WERI-Rb-1 (cell line): ENCODE data around the gene OR4C46.
"Not testable (repeated sequence)": the region's sequence is repeated elsewhere in the genome, so short reads cannot be mapped to it uniquely, and the experiment has no call there.

Experiments used
- DNase-seq: peaks from one replicate; pipeline ENCODE4 v3.0.0-alpha.2; 2020
- H3K27ac ChIP-seq: fragments of 250-450 bp; sonication (Bioruptor Pico); 2 replicates; pipeline ENCODE4 v1.5.1; 2020; ENCODE audit warnings: mild to moderate bottlenecking, moderate library complexity
- H3K27me3 ChIP-seq: fragments of 250-450 bp; sonication (Bioruptor Pico); 2 replicates; pipeline ENCODE4 v1.5.1; 2021; ENCODE audit warnings: mild to moderate bottlenecking, low read depth, moderate library complexity; ENCODE audit not compliant: insufficient read depth, severe bottlenecking
- H3K36me3 ChIP-seq: fragments of 250-450 bp; sonication (Bioruptor Pico); 2 replicates; pipeline ENCODE4 v1.5.1; 2020; ENCODE audit warnings: mild to moderate bottlenecking, moderate library complexity
- H3K4me3 ChIP-seq: 2 replicates; pipeline ENCODE4 v1.5.1; 2011; ENCODE audit warnings: low read depth, mild to moderate bottlenecking, control low read depth, low read length
- H3K9me3 ChIP-seq: fragments of 250-450 bp; sonication (Bioruptor Pico); 2 replicates; pipeline ENCODE4 v1.5.1; 2021; ENCODE audit warnings: mild to moderate bottlenecking, moderate library complexity; ENCODE audit not compliant: severe bottlenecking
- TF ChIP-seq, protein P1 (sequence below): IDR thresholded peaks from 2 replicates; pipeline ENCODE4 v1.5.1; 2011; ENCODE audit warnings: low read depth, mild to moderate bottlenecking, control low read depth, inconsistent platforms, low read length

Gene OR4C46

DNA sequence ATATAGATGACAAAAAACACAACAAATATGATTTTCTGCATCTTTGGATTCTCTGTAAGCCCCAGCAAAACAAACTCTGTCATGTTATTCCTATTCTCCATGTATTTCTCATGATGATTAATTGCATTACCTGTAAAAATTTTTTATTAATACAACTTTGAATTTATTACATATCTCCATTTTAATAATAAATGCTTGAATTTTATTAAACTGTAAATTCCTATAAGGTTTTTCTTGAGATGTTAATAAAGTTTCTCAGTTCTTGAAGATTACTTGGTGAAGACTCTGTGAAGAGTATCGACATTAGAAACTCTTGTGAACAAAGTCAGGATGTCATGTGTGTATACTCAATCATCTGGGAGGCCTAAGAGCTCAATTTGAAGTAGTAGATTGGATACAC is at the start of gene OR4C46:
Gene OR4C46 (minus strand): TSS at position 101 of the 400 bp plus-strand sequence. CDS start 0 bp downstream, at position 101.
- Histone ChIP-seq H3K4me3 (no peak within 1 kb of the TSS), H3K36me3 (no peaks in the 10 kb centered on the region), H3K27me3 (no peaks in the 10 kb centered on the region), H3K27ac (no peak within 1 kb of the TSS), H3K9me3 (no peaks in the 10 kb centered on the region)
- DNase-seq = no peak
- TF ChIP-seq, protein P1, sequence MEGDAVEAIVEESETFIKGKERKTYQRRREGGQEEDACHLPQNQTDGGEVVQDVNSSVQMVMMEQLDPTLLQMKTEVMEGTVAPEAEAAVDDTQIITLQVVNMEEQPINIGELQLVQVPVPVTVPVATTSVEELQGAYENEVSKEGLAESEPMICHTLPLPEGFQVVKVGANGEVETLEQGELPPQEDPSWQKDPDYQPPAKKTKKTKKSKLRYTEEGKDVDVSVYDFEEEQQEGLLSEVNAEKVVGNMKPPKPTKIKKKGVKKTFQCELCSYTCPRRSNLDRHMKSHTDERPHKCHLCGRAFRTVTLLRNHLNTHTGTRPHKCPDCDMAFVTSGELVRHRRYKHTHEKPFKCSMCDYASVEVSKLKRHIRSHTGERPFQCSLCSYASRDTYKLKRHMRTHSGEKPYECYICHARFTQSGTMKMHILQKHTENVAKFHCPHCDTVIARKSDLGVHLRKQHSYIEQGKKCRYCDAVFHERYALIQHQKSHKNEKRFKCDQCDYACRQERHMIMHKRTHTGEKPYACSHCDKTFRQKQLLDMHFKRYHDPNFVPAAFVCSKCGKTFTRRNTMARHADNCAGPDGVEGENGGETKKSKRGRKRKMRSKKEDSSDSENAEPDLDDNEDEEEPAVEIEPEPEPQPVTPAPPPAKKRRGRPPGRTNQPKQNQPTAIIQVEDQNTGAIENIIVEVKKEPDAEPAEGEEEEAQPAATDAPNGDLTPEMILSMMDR = no peak

DNA sequence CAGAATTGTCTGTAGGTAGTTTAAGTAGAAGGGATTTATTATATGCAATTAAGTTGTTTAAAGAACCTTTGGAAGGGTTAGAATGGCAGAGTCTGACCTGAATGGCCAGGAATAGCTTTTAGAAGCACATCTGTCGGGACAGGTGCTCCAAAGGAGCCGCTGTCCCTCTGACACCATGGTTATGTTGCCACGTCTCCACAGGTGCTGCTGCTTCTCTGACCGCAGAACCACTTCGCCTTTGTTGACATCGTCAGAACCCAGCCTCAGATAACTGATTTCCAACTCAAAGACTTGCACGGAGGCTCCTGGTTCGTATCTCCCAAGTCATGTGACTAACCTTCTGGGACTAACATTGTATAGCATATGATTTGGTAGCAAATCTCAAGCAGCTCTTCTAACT is 41.8 kb upstream of the OR4C46 start:
- not testable (repeated sequence) for H3K9me3 ChIP-seq, H3K36me3 ChIP-seq, DNase-seq, H3K27me3 ChIP-seq, H3K4me3 ChIP-seq, H3K27ac ChIP-seq

DNA sequence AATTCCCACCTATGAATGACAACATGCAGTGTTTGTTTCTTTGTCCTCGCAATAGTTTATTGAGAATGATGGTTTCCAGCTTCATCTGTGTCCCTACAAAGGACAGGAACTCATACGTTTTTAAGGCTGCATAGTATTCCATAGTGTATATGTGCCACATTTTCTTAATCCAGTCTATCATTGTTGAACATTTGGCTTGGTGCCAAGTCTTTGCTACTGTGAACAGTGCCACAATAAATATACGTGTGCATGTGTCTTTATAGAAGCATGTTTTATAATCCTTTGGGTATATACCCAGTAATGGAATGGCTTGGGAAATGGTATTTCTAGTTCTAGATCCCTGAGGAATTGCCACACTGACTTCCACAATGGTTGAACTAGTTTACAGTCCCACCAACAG is 42.4 kb downstream of the OR4C46 start:
- not testable (repeated sequence) for H3K4me3 ChIP-seq, H3K27ac ChIP-seq, H3K9me3 ChIP-seq, H3K27me3 ChIP-seq, H3K36me3 ChIP-seq, DNase-seq

DNA sequence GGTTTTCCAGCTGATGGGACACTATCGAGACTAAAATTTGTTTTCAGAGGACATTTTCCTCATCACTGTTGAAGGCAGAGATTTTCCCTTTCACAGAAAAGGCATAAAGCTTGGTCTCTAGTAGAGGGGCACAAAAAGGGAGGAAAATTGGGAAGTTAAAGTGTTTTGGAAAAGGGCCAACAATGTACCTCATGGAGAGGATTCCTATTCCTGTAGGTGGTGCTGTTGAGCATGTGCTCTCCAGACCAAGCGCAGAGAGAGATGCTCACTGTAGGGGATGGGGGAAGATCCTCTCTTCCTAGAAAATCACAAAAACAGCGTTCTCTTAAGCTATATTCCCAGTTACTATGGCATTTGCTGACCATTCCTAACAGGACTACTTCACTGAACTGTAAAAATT is 44.9 kb downstream of the OR4C46 start:
- TF ChIP-seq, protein P1 = 0 out of 2 replicates have a peak, but pooled peaks have one; percentile 10
- no peaks in the 10 kb centered on the region for H3K9me3 ChIP-seq
- no peak for DNase-seq
- no peak overlapping the region for H3K4me3 ChIP-seq
- H3K36me3 ChIP-seq = no peaks in the 10 kb centered on the region
- H3K27ac ChIP-seq = no peak overlapping the region
- no peaks in the 10 kb centered on the region for H3K27me3 ChIP-seq

DNA sequence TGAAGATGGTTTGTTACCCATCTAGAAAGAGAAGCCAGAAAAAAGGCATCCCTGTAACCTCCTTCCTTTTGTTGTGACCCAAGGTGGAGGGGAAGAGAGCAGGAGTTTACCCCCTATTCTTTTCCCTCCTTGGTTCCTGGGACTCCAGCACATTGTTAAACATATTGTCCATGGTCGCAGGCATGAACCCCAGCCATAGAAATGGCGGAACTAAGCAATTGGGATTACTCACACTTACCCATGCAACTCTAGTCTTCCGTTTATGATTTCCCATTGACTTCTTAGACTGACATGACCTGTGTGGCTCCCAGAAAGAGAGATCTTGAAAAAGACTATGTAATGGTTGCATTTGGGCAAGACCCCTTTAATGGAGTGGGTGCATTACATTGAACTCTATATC is 45.4 kb downstream of the OR4C46 start:
- H3K4me3 ChIP-seq = no peak overlapping the region
- H3K9me3 ChIP-seq = no peaks in the 10 kb centered on the region
- TF ChIP-seq, protein P1 = no peak

More for the DNA sequence above, 45.4 kb downstream of the OR4C46 start:
- H3K27ac ChIP-seq = no peak overlapping the region
- H3K27me3 ChIP-seq = no peaks in the 10 kb centered on the region
- no peaks in the 10 kb centered on the region for H3K36me3 ChIP-seq
- DNase-seq = no peak
